HG02852 (cell line): Measurements from ENCODE around the gene DCAF4.

Experiments used
- ATAC-seq: cut with Tn5 transposase; IDR thresholded peaks from one replicate; pipeline ENCODE4 v1.9.1; 2021; ENCODE audit warnings: mild to moderate bottlenecking, moderate library complexity; ENCODE audit not compliant: unreplicated experiment

DCAF4 gene

DNA sequence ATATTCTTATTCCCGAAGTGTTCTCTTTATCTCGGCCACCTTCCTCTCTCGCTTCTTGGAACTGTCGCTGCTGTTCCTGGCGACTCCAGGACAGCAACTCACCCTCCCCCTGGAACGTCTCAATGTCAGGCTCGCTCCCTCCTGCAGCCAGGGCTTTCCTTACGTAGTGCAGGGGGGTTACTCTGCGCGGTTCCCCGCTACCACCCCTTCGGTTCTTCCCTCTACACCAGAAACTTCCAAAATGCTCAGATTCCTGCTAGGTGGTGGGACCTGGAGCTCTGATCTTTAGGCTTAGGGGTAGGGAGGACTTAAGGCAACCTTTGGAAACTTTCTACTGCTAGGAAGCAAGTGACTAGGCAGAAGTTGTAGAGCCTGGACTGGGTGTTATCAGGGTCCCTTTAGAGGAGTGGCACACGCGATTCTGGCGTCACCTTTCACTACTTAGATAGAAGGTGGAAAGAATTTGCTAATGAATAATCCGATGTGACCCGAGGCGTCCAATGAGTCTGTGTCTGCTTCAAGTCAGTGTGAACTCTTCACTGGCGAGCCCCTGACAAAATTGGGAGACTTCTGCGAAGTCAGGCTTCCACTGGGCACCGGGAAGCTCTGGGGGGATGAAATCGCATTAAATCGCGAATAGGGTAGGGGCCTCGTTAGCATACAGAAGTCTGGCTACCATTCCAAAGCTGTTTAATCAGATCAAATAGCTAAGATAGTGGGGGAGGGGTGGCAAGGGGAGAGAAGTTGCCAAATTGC lies 31.5 kb upstream of the DCAF4 start:
- no peak for ATAC-seq

DNA sequence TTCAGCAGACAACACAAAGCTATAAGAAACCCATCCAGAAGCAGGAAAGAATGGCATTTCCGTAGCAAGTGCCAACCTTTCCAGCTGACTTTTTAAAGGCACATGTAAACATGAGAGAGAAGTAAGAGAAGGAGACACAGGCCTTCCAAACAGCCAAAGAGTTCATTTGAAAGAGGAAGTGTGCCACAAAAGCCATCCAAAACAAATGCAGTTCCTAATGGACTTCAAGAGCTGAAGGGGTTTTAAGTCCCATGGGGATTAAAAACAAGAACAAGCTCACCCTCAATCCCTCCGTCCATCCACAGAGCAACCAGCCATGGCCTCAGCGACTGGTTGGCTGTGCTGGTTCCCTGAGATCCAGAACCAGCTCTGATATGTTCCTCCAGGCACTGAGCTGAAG lies 27.8 kb upstream of the DCAF4 start:
- ATAC-seq, result no peak

DNA sequence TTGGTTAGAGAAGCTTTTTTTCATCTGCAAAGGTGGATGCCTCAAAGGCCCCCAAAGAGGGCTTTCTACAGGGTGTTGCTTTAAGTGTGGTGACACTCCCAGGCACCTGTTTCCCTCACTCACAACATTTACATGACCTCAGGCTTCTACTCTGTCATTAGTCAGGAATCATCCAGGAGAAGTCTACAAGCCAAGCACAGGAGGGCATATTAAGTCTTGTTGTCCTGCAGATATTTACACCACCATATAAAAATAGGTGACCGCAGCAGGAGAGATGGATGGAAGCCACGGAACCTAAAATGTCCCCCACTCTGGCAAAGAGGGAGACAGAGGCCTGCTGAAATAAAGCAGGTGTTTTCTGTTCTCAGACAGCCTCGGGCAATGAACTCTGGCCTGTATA lies 24.9 kb upstream of the DCAF4 start:
- ATAC-seq, result no peak

DNA sequence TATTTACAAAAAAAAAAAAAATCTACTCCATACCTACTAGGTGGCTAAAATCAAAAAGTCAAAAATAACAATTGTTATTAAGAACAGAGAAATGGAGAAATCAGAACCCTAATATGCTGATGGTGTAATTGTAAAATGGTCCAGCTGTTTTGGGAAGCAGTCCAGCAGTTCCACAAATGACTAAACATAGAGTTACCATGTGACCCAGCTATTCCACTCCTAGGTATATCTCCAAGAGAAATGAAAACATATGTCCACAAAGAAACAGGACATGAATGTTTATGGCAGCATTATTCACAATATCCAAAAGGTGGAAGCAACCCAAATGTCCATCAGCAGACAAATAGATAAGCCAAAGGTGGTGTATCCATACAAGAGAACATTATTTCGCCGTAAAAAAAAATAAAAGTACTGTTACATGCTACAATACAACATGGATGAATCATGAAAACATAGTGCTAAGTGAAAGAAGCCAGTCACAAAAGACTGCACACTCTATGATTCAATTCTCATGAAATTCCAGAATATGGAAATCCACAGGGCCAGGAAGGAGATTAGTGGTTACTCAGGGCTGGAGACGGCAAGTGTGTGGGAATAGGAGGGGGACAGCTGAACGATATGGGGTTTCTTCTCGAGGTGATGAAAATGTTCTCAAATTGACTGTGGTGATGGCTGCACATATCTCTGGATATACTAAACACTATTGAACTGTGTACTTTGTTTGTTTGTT lies 23.3 kb upstream of the DCAF4 start:
- no peak for ATAC-seq

DNA sequence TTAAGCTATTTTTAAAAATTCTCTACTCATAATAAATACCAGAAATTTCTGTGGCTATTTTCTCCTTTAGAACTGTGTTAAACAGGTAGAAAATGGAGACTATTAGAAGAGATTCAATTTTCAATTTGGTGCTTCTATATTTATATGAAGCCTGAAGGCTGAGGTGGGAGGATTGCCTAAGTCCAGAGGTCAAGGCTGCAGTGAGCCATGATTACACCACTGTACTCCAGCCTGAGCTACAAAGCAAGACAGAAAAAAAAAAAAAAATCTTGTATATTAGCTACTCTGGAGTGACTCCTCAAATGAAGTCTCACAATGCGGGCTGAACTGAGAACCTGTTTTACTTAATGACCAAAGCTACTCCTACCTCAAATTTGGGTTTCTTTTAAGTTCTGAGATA lies 22.5 kb upstream of the DCAF4 start:
- ATAC-seq, result no peak

DNA sequence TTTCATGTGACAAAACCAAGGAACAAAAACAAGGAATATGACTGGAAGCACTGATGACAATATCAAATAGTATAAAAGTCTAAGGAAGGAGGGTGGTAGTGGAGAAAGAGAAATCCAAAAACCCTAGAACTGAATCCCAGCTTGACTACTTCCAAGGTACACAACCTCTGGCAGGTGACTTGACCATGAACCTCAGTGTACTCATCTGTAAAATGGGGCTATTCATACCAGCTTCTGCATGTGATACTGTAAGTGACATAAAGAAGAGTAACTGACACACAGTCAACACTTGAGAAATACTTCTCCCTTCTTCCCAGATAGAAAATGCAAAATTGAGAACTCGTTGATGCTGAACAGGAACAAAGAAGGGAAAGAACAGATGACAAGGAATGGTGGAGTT lies 22.0 kb upstream of the DCAF4 start:
- ATAC-seq, result no peak

DNA sequence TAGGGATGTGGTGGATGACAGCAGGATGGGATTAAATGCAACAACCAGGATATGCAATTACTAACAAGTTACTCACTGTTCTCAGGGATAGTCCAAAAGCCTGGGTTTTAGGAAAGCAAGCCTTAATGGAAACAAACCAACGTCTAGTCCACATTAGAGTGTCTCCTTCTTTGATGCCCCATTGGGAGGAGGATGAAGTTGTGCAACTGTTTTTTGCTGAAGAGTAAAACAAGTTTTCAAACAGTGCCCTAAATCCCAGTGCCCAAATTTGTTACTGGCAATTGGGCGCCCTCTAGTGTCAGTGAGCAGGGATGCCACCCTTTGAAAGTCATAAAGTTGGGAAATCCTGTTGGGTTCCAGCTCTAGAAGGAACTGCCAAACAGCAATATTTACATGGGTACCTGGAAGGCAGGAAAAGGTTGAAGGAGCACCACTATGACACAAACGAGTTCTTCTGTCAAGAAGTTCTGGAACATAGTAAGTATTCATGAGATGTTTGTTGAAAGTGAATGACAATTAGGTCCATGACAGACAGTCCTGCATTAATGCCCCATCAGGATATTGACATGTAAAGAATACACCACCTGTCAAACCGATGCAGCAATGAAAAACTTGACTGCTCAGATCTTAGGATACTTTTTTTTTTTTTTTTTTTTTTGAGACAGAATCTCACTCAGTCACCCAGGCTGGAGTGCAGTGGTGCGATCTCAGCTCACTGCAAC lies 21.3 kb upstream of the DCAF4 start:
- no peak for ATAC-seq

DNA sequence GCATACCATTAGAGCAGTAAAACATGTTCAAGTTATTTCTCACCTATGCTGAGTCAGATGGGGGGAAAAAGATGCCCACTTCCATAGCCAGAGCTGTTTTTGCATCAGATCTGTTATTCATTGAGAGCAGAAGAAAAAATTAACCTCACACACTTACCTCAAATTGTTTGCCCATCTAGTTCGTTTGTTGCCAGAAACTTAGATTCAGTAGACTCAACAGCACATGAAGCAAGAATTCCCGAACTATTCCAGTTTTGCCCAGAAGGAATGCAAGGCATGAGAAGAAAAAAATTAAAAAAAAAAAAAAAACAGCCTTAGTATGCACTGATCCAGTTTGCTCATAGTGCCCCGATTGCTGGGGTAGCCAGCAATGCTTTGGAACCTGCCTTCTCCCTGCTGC lies 19.9 kb upstream of the DCAF4 start:
- no peak for ATAC-seq

DNA sequence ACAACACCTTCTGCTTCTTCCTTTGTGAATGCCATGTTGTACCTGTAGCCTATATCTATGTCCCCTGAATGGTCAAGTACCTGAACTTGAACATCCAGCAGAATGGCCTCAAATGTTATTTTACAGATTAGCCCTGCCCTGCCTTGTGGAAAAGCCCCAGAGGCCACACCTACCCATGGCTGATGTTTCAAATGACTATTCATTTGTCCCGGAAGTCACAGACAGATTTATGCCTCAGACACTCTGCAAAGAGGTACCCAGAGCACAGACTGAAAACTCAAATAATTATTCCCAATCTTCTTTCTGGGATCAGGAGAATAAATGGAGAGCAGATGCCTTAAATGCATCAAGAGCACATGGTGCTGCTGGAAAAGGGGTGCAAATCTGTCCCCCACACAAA lies 19.4 kb upstream of the DCAF4 start:
- no peak for ATAC-seq

DNA sequence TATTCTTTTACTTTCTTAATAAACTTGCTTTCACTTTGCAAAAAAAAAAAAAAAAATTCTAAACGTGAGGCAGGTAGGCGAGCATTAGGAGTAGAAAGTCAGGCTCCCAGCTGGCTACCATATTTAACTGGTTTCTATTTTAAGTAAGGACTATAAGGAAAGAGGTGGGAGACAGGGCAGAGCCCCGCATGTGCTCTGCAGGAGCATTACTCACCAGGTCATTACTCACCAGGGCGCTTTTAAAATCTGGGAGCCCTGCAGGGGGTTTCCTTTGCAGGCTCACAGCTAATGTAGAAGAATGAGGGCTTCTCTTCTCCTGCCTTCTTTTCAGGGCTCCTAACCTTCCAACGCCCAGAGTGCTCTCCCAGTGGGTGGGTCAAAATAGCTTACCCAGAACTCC lies 18.4 kb upstream of the DCAF4 start:
- no peak for ATAC-seq

DNA sequence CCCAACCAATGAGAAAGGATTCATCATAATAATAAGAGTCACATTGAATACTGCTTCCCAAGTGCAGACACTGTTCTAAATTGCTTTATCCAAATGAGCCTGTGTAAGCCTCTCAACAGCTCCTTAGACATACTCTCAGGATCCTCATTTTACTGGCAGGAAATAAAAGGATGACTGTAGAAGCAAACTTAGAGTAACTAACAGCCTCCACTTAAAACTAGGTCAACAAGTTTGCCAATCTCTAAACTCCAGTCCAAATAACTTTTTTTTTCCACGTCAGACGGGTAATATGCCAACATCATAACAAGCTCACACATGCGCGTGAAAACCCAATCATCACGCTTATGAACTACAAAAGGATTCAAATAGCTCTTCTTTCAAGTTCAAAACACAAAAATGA lies 17.1 kb upstream of the DCAF4 start:
- no peak for ATAC-seq

DNA sequence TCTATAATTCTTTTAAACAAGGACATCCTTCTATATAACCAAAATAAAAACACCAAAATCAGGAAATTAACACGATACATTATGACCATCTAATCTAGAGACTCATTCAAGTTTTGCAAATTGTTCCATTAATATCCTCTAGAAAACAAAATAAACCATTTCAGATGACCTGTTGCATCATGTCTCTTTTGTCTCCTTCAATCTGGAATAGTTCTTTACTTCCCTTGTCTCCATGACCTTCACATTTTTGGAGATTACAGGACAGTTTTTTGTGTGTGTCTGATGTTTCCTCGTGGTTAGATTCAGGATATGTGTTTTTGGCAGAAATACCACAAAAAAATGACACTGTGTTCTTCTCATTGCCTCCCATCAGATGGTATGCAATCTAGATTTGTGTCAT lies 12.5 kb upstream of the DCAF4 start:
- no peak for ATAC-seq

DNA sequence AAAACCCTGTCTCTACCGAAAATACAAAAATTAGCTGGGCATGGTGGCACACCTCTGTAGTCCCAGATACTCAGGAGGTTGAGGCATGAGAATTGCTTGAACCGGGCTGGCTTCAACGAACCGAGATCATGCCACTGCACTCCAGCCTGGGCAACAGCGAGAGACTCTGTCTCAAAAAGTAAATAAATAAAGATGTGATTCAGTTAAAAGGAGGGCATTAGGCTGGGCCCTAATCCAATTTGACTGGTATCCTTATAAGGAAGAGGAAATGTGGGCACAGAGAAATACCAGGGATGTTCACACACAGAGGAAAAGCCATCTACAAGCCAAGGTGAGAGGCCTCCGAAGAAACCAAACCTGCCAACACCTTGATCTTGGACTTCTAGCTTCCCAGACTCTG lies 10.1 kb upstream of the DCAF4 start:
- no peak for ATAC-seq

DNA sequence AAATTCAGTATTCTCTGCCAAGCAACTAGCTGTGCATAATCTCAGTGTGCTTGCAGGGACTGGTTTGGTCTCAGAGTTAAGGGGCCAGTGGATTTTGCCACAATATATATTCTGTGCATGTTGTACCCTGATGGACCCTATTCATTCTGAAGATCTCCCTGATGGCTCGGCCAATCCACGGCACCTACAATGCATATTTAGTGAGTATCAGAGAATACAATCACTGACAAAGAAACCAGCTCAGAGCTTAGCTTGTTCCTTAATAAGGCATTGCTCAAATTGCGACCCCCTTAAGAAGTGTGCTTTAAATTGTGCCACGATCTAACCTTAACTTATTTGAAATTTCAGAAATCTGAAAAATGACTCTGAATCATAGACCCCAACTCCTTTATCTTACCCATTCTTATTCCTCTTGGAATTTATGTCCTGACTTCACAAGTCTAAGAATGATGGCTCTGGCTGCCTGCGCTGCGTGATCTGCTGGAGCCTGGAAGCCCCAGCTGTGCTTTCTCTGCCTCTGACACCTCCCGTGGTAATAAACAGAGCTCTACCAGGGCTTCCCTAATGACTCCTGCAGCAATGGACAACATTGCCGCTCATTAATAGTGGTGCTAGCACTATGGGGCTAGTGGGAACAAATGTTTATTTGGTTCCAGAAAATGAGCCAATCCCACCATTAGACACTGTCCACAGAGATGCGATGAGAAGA lies 9.0 kb upstream of the DCAF4 start:
- no peak for ATAC-seq

DNA sequence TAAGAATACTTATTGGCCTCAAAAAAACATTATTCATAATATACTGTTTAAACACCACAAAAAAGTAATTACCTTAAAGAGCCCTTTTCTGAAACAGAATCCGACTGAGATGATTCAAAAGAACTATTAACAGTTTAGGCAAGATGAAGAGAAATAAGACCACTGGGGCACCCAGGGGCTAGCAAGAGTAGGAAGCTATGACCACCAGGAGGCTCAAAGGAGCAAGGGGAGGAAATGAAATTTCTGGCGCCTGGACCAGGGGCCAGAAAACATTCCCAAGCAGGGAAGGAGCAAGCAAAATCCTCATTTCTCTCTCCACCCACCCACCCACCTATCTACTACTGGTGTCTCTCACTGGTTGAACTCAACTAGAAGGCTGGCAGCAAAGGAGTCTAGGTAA lies 6.3 kb upstream of the DCAF4 start:
- ATAC-seq, result no peak

DNA sequence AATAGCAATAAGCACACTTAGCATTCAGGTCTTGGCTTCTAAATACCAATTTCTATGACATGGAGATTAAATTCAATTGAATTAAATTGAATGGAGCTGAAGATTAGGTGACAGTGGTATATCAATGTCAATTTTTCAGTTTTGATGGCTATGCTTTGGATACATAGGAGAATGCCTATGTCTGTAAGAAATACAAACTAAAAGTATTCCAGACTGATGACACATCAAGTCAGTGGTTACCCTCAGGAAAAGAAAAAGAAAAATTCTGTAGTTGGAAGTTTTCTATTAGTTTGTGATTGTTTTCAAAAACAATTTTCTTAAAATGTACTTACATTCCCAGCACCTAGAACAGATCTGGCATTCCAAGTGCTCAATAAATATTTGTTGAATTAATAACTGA lies 4.9 kb upstream of the DCAF4 start:
- no peak for ATAC-seq

DNA sequence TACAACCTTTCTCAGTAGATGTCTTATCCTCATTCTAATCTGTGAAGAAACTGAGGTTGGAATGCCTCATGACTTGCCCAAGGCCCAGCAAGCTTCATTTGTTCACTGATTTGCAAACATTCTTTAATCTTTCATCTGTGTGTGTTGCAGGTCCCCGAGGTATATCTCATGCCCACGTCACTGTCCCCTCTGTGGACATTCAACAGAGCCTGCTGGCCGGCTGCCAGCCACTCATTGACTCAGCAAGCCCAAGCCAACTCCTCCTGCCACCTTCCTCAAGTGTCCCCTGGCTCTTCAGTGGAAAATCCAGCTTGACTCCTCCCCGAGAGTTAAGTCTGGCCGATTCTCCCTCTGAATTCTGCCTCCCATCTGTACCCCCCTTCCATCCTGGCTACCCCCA lies 1.9 kb upstream of the DCAF4 start:
- no peak for ATAC-seq

DNA sequence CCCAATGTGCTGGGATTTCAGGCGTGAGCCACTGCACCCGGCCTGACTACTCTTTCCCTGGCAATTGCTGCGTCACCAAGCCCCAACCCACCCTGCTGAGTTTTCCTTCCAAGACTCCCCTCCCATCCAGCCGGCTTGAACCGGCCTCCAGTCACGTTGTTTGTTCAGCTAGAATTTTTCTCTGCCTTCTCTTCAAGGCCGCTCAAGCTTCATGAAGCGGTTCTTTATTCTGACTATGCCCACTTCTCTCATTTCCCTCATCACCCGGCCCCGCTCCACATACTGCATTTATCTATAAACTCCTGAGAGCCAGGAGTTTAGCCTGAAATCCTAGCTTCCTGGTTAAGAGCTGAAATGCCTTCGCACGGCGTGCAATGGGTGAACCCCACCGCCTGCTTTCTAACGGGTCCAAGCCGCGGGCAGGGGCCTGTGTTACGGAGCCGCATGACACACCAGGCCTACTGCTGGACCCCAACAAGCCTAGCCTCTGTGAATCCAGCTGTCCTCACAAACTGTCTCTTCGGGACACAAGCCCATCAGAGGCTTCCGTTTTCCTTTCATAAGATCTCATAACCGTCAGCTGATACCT lies 999 bp upstream of the DCAF4 start:
- no peak for ATAC-seq

DNA sequence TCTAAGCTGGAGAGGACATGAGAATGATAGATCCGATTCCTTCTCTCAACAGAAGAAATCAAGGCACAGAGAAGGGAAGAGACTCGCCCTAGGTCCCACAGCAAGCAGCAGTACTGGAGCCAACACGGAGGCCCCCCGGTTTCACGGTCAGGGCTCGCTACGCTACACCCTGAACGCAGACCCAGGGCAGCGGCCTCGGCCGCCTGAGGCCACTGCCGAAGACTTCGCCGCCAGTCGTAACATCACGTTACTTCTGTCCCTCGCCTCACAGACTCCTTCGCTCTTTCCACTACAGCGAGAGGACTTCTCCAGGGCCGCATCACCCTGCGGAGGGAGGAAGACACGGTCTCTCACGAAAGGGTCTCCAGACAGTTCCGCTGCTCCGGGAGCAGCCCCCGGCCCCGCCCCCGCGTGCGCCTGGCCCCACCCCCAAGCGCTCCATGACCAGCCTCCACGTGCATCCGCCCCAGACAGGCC lies 411 bp upstream of the DCAF4 start:
- peak; percentile 13 for ATAC-seq

DNA sequence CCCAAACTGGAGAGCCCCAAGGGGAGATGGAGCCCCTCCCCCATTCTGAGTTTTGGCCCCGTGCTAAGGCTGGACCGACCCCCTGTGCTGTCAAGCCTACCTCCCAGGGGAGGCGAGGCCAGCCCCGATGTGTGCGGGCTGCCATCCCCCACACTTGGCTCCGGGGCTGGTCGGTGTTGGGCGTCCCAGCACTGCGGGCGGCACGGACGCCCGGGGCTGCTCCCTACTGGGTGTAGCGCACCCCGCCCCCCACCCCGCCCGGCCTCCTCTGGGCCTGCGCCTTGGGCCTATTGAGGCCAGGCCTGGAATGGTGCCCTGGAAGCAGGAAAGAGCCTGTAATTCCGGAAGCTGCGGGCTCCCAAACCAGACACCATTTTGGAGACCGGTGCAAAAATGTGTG lies 2.6 kb downstream of the DCAF4 start:
- no peak for ATAC-seq
